ENCODE data around the gene MCF2L.

The MCF2L gene

DNA sequence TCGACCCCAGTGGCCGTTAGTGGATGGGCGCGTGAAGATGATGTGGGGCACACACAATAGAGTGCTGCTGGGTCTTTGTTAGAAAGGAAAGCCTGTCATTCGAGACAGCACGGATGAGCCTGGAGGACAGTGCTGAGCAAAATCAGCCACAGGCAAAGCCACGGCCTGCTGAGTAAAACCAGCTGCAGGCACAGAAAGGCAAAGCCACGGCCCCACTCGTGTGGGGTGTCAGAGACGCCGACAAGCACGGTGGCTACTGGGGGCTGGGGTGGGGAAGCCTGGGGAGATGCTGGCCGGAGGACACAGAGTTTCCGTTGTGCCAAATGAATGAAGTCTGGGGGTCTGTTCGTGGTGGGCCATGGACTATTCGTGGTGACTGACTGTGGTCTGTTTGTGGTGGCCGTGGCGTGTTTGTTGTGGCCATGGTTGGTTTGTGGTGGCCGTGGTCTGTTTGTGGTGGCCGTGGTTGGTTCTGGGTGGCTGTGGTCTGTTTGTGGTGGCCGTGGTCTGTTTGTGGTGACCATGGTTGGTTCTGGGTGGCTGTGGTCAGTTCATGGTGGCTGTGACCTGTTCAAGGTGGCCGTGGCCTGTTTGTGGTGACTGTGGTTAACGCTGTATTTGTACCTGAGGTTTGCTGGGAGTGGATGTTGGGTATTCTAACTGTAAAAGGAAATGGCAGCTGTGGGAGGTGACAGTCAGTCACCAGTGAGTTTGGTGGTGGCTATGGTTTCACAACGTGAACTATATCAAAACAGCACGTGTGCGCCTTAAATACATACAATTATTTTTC lies 36.3 kb downstream of the MCF2L start:
- no peak overlapping the region for H3K4me3 ChIP-seq (ENCODE audit: low read depth, low read length)
- TF ChIP-seq, protein P1, sequence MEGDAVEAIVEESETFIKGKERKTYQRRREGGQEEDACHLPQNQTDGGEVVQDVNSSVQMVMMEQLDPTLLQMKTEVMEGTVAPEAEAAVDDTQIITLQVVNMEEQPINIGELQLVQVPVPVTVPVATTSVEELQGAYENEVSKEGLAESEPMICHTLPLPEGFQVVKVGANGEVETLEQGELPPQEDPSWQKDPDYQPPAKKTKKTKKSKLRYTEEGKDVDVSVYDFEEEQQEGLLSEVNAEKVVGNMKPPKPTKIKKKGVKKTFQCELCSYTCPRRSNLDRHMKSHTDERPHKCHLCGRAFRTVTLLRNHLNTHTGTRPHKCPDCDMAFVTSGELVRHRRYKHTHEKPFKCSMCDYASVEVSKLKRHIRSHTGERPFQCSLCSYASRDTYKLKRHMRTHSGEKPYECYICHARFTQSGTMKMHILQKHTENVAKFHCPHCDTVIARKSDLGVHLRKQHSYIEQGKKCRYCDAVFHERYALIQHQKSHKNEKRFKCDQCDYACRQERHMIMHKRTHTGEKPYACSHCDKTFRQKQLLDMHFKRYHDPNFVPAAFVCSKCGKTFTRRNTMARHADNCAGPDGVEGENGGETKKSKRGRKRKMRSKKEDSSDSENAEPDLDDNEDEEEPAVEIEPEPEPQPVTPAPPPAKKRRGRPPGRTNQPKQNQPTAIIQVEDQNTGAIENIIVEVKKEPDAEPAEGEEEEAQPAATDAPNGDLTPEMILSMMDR (IDR thresholded peaks at IDR 0.05; ENCODE audit: low read depth, low read length, missing control alignments), result no peak
- no peak for DNase-seq (ENCODE audit: low read depth)
- in situ Hi-C loops (cut with HindIII; ENCODE audit: low sequenced_read_pairs), result no loop called here

DNA sequence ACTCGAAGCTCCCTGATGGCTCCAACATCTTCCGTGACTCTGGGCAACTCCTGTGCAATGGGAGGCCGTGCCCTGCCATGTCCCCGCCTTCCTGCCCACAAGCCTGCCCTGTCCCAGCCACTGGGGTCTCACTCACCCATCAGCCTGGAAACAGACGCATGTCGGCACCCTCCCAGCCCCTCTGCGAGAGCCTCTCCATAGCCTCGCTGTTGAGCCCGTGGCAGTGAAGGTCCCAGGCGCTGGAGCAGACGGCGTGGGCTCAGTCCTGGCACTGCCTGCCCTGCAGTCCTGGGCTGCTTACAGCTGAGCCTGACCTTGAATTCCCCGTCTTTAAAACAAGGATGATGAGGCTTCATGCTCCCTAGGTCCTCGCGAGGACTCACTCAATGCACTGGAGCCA lies 37.0 kb downstream of the MCF2L start:
- TF ChIP-seq, protein P1 (IDR thresholded peaks at IDR 0.05; ENCODE audit: low read depth, low read length, missing control alignments), result no peak
- in situ Hi-C loops (cut with HindIII; ENCODE audit: low sequenced_read_pairs), result no loop called here
- DNase-seq (ENCODE audit: low read depth), result no peak
- no peak overlapping the region for H3K4me3 ChIP-seq (ENCODE audit: low read depth, low read length)

DNA sequence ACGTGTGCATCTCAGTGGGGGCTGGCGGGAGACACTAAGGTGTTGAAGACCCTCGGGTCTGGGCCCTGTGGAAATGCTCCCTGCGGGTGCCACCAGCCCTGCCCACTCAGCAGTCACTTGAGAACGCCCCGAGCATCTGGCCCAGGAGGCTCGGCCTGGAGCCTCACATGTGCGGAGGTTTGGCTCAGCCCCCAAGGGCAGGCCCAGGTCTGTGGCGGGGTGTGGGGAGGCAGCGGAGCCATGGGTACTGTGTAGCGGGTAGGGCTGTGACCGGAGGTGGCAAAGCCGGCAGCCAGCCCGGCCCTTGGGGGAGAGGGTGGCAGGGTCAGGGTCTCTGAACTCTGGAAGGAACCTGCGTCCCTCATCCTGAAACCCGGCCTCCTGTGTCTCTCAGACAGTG lies 37.6 kb downstream of the MCF2L start:
- no peak overlapping the region for H3K4me3 ChIP-seq (ENCODE audit: low read depth, low read length)
- no peak for DNase-seq (ENCODE audit: low read depth)
- TF ChIP-seq, protein P1 (IDR thresholded peaks at IDR 0.05; ENCODE audit: low read depth, low read length, missing control alignments), result no peak
- in situ Hi-C loops (cut with HindIII; ENCODE audit: low sequenced_read_pairs), result no loop called here

DNA sequence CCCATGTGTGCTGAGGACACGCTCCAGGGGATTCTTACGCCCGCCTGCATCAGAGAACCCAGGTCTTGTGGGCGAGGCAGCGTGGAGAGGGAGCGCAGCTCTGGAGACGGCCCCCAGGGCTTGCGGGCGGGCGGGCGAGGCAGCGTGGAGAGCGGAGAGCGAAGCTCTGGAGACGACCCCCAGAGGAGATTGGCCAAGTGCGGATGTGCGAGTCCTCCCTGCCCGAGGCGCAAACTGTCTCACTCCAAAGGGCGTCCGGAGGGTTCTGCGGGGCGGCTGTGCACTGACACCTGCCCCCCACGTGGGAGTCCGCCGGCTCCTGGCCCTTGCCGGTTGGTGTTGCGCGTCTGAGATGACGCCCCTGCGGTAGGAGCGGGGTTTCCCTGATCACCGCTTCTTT lies 39.8 kb downstream of the MCF2L start:
- no peak overlapping the region for H3K4me3 ChIP-seq (ENCODE audit: low read depth, low read length)
- TF ChIP-seq, protein P1 (IDR thresholded peaks at IDR 0.05; ENCODE audit: low read depth, low read length, missing control alignments), result no peak
- in situ Hi-C loops (cut with HindIII; ENCODE audit: low sequenced_read_pairs), result no loop called here
- DNase-seq (ENCODE audit: low read depth), result no peak

DNA sequence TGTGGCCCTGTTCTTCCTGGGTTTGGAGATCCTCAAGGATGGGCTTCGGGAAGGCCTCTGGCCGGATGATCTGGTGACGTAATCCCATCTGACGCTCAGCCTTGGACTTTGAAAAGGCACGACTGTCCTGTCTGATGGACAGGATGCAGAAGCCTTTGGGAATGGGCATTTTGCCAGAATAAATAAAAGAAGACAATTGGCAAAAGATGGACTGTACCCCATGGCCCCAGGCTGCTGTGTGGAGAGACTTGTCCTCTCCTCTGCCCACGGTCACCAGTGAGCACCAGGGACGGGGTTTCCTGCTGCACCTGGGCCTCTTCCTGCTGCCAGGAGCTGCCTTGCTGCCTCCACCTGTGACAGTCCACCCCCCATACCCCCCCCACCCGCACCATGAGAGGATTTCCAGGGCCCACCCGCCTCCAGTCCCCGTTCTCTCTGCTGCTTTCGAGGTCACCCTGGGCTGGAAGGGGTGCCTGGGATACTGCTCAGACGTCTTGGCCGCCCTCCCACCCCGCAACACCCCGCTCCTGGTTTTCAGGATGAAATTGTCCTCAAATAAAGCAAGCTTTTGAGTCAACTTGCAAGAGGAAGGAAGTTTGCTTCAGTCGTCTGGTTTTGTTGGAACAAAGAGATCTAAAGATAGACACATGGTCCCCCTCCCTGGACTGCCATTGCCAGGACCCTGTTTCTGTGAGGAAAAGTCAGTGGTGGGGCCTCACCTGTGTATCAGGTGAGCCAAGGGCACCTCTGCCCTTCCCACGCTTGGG lies 40.9 kb downstream of the MCF2L start:
- no peak overlapping the region for H3K4me3 ChIP-seq (ENCODE audit: low read depth, low read length)
- in situ Hi-C loops (cut with HindIII; ENCODE audit: low sequenced_read_pairs), result no loop called here
- TF ChIP-seq, protein P1 (IDR thresholded peaks at IDR 0.05; ENCODE audit: low read depth, low read length, missing control alignments), result no peak
- DNase-seq (ENCODE audit: low read depth), result no peak

DNA sequence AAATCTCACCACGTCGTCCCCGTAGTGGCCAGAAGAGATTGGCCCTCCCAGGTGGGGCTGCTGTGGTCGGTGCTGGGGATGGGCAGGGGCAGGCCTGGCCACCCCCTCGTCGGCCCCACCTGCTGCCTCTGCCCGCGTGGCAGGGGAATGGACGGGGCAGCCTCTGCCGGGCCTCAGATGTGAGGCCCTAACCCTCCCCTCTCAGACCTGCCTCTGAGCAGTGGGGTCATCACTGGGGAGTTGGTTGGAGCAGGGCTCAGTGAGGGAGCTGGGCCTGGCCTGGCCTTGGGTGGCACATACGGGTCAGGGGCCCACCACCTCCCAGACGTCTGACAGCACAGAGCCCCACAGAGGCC lies 41.5 kb downstream of the MCF2L start:
- TF ChIP-seq, protein P1 (IDR thresholded peaks at IDR 0.05; ENCODE audit: low read depth, low read length, missing control alignments), result no peak

More for the DNA sequence above, 41.5 kb downstream of the MCF2L start:
- no peak for DNase-seq (ENCODE audit: low read depth)
- no peak overlapping the region for H3K4me3 ChIP-seq (ENCODE audit: low read depth, low read length)
- in situ Hi-C loops (cut with HindIII; ENCODE audit: low sequenced_read_pairs), result no loop called here

Measured in astrocyte of the cerebellum (primary cell).